GM18868 (cell line): ENCODE results near the gene PIM1.
"Not testable (repeated sequence)": the region's sequence is repeated elsewhere in the genome, so short reads cannot be mapped to it uniquely, and the experiment has no call there.

ENCODE experiments used
- ATAC-seq: cut with Tn5 transposase; IDR thresholded peaks from one replicate; pipeline ENCODE4 v1.9.1; 2021; ENCODE audit warnings: mild to moderate bottlenecking, moderate library complexity; ENCODE audit not compliant: unreplicated experiment

PIM1 gene

GRCh38 chr6:37185949-37186720, 16.2 kb downstream of the PIM1 start:
- not testable (repeated sequence) for ATAC-seq

- no peak for ATAC-seq
Measured at GRCh38 chr6:37187321-37188022, 17.5 kb downstream of the PIM1 start.

GRCh38 chr6:37188962-37189510, 19.1 kb downstream of the PIM1 start:
- no peak for ATAC-seq

- ATAC-seq: no peak
Measured at GRCh38 chr6:37190159-37190535, 20.2 kb downstream of the PIM1 start.

- ATAC-seq: no peak
Measured at GRCh38 chr6:37192666-37193065, 22.7 kb downstream of the PIM1 start.

GRCh38 chr6:37194886-37195285, 24.9 kb downstream of the PIM1 start:
- ATAC-seq: not testable (repeated sequence)

- ATAC-seq: not testable (repeated sequence)
Measured at GRCh38 chr6:37196451-37196850, 26.5 kb downstream of the PIM1 start.

GRCh38 chr6:37200085-37200484, 30.1 kb downstream of the PIM1 start:
- no peak for ATAC-seq

- no peak for ATAC-seq
Measured at GRCh38 chr6:37201726-37202125, 31.8 kb downstream of the PIM1 start.

- no peak for ATAC-seq
Measured at GRCh38 chr6:37202788-37203491, 33.0 kb downstream of the PIM1 start.

GRCh38 chr6:37204014-37204751, 34.2 kb downstream of the PIM1 start:
- no peak for ATAC-seq

- ATAC-seq: no peak
Measured at GRCh38 chr6:37205175-37205996, 35.4 kb downstream of the PIM1 start.

- no peak for ATAC-seq
Measured at GRCh38 chr6:37205997-37206340, 36.0 kb downstream of the PIM1 start.

- no peak for ATAC-seq
Measured at GRCh38 chr6:37206622-37207021, 36.7 kb downstream of the PIM1 start.

- ATAC-seq: peak; percentile 60
Measured at GRCh38 chr6:37207903-37208456, 38.0 kb downstream of the PIM1 start.

- no peak for ATAC-seq
Measured at GRCh38 chr6:37208793-37209192, 38.8 kb downstream of the PIM1 start.

- no peak for ATAC-seq
Measured at GRCh38 chr6:37209461-37210205, 39.7 kb downstream of the PIM1 start.

GRCh38 chr6:37210313-37210968, 40.5 kb downstream of the PIM1 start:
- no peak for ATAC-seq

- ATAC-seq: no peak
Measured at GRCh38 chr6:37212268-37212667, 42.3 kb downstream of the PIM1 start.
